ENCODE data around the gene DOK5. TPM values are rescaled to one million over a fixed set of nuclear protein-coding genes. Genes with fewer than 3 reads are reported as not detected.

The DOK5 gene
- polyA plus RNA-seq, 4 donors, result 9.4 to 34.3 (median 11.7) TPM

GRCh38 chr20:54680872-54681619 is 205.7 kb downstream of the DOK5 start:
- peak; percentile 31 to 51 (median 42) for DNase-seq (ENCODE audit: low read depth in 4 of 4, low spot score in 3 of 4)

DNA sequence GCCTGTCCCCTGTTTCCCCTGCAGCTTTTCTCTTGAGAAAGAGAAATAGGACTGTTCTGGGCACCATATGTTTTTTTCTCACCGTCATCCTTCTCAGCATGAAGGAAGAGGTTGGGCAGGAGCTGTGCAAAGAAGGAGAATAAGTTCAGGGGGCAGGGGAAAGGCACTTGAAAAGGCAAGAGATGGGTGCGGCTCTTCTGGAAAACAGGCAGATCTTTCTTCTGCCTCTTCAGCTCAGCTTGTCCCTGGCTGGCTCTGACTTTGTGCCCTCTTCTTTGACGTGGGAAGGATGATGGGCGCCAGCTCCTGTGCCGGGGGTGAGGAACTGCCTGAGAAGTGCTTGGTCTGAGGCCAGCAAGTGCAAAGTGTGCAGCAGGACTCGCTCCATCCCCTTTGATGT is 206.5 kb downstream of the DOK5 start:
- no peak for DNase-seq (ENCODE audit: low read depth in 4 of 4, low spot score in 3 of 4)

DNA sequence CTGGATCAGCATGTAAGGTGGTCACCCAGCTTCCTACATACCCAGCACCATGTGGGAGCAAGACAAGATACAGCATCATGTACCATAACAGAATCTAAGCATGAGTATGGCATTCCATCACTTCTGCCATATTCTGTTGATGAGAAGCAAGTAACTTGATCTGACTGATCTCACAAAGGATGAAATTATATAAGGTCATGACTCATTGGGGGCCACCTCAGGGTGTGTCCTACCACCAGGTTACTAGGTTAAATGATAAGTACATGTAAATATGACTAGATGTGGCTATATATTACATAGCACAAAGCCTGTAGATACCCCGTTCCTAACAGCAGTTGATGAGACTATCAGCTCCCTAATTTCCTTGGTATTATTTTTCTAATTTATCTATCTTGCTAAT is 213.1 kb downstream of the DOK5 start:
- no peak for DNase-seq (ENCODE audit: low read depth in 4 of 4, low spot score in 3 of 4)

DNA sequence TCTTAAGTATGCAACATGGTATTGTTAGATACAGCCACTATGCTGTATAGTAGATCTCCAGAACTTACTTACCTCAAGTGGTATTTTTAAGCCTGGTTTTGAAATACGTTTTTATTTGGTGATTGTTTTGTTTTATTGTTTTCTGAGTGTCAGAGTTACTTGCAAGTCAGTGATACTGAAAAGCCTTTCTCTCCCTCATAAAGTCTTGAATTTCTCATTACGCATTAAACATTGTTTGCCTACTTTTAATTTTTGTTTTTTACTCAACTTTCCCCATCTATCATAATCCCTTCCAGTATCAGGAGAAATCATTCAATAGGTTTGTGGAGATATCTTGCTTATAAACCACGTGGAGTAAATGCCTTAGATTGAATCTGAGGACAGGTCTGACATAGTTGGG is 214.9 kb downstream of the DOK5 start:
- no peak for DNase-seq (ENCODE audit: low read depth in 4 of 4, low spot score in 3 of 4)

DNA sequence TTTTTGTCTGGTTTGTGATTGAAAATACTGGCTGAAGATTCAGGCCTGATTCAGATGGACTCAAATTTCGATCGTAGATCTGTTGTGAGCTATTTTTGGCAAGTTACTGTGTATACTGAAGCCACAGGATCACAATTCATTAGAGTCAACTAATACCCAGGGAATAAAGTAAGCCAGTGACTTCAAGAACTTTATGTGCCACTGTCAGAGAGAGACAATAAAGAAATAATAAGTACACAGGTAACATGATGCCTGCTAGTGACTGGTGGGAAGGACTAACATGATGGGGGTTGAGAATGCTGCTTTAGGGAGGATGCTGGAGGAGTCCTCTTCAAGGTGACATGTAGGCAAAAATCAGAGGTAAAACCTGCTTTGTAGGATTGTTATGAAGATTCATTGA is 215.9 kb downstream of the DOK5 start:
- no peak for DNase-seq (ENCODE audit: low read depth in 4 of 4, low spot score in 3 of 4)

GRCh38 chr20:54692168-54692887 is 216.9 kb downstream of the DOK5 start:
- DNase-seq (ENCODE audit: low read depth in 4 of 4, low spot score in 3 of 4), result no peak

DNA sequence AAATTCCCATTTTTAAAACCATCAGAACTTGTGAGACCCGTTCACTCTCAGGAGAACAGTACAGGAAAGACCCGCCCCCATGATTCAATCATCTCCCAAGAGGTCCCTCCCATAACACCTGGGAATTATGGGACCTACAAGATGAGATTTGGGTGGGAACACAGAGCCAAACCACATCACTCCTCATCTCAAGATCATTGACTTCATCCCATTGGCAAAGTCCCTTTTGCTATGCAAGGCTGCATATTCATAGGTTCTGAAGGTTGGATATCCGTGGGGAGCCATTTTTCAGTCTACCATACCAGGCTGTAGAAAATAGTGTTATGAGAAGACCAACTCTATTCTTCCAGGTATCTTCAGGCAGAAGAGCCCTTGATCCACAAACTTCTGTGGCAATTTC is 219.1 kb downstream of the DOK5 start:
- no peak for DNase-seq (ENCODE audit: low read depth in 4 of 4, low spot score in 3 of 4)

DNA sequence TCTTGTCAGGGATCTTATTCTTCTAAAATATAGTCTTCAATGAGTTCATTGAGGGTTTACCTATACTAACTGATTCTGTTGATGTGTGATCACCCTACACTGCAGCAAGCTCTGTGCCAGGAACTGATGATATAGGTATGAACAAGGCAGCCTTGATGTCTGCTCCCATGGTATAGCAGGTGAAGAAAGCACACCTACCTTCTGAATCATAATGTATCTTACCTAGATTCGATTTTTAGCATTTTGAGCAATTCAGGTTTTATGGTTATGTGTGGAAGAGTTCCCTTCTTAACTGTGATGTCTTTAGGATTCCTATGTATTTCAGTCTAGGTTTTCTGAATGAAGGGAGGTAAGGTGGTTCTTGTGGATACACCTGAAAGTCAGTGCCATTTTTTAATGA is 223.0 kb downstream of the DOK5 start:
- no peak for DNase-seq (ENCODE audit: low read depth in 4 of 4, low spot score in 3 of 4)
